GOT3 (cell line): ENCODE data around the gene SRXN1.
A peak's percentile ranks its signal among the peaks of the same experiment; 100 is the strongest.

Source experiments
- DNase-seq: peaks from one replicate; lab custom pipeline; 2025; ENCODE audit warnings: mixed read lengths; lab: John Stamatoyannopoulos, UW

The SRXN1 gene

GRCh38 chr20:675453-676314 is 22.7 kb upstream of the SRXN1 start, which contains the start of gene SCRT2:
TSS of gene SCRT2 (minus strand) at chr20:675802. CDS start at chr20:675601, 201 bp downstream.
- peak; percentile 51 for DNase-seq

DNA sequence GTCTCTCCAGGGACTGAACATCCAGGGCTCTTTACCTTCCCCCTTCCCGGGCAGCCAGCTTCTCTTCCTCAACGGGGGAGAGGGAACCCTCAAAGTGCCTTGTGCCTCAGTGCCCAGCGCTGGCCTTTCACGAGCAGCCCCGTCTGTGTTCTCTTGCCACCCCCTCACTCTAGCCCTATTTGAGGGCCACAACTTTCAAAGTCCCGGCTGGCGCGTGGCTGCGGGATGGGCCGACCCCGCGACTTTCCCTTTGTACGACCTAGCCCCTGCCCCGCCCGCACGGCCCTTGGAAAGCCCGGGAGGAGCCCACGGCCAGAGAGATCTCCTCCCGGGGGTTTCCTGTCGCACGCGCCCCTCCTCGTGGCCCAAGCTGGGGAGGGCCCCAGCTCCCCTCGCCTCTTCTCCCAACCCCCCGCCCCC is 22.0 kb upstream of the SRXN1 start:
- DNase-seq = no peak

GRCh38 chr20:673603-674001 is 20.6 kb upstream of the SRXN1 start:
- DNase-seq = no peak

DNA sequence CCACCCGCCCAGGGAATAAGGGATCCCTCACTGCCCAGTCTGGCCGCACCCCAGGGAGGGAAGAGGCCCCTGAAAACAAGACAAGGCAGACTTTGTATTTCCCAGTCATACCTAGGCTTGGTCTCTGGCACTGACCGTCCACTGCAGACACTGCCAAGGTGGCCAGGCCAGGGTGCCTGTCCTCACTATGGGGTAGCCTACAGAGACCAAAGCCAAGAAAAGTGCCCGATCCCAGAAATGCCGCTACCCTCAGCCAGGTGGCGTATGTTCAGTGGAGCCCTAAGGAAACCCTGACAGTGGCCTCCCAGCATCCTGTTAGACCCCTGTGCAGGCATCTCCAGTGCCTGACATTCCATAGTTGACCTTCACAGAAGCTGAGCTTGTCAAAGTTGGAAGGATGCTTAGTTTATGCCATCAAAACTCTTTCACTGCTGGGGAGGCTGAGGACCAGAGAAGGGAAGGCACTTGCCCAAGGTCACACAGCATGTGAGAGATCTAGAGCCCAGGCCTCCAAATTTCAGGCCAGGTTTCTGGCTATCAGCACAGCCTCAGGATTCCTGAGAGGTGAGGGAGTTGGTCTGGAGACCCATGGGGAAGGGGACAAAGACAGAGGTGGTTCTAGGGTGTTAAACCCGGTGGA is 20.1 kb upstream of the SRXN1 start:
- no peak for DNase-seq

- DNase-seq = no peak
Measured at GRCh38 chr20:671252-672030, 18.4 kb upstream of the SRXN1 start.

DNA sequence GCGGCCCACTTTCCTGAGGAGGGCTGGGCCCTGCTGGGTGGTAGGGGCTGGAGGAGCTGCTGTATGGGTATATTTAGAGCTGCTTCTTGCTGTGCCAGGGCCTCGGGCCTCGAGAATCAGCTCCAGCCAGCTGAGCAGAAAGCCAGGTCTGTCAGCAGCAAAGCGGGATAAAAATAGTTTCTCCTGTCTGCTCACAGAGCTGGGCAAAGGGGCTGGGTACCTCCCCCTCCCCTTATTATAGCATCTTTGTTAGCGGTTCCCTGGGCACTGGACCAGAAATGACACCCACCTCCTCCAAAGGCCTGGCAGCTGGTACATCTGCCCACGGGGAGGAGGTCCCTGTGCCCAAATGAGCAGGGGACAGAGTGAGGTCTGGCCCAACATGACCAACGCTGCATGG is 16.6 kb upstream of the SRXN1 start:
- DNase-seq = no peak

DNA sequence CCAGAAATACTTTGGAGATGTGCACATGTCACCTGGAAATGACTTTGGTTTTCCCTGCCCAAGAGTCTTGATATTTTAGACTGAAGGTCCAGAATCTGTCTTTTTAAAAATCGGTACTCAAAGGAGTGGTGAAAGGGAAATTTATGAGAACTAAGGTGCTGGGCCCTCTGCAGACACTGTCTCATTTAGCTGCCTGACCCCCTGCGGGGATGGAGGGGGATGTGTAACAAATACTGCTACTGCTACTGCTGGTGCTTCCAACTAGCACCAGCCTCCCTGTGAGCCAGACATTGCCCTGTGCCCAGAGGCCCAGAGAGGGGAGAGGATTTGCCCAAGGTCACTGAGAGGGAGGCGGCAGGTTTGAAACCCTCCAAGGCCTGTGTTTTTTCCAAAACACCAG is 15.6 kb upstream of the SRXN1 start:
- DNase-seq = no peak

DNA sequence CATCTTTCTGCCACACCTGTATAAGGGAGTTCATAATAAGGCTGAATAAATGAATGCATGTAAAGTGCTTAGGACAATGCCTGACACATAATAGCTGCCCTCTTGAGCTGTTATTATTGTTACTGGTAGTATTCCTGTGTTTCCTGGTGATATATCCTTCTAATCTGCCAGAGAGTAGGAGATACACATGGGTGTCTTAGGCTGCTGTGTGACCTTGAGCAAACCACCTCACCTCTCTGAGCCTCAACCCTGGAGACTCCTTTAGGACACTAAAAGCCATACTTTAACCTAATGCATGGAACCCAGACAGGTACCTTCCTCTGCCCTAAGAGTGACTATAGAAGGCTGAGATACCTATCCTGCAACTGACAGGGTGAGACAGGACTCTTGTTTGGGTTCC is 15.1 kb upstream of the SRXN1 start:
- DNase-seq = no peak

DNA sequence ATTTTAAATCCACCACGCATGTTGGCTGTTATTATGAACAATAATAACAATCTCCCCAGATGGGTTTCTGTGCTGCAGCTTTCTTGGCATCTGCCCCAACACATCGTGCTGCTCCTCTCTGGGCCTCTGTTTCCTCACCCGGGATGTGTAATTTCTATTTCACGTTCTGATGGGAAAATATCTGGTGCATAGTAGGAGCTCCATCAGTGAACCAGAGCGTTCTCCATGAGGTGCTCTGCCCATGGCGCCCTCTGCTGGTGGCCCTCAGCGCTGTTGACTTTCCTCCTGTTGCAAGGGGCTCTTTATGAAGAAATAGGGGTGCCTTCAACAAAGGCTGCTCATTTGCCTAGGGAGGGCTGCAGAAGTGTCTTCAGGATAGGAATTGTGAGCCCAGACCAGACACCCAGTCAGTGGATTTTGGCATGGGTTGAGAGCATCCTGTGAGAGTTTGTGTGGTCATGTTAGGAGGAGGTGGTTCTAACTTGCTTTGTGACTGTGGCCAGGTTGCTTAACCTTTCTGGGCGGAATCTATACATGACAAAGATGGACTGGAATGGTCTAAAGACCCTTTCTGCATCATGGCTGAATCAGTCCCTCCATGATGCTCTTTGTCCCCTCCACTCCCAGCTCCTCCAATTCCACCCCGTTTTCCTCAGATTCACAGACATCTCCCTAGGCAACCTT is 14.5 kb upstream of the SRXN1 start:
- DNase-seq = no peak

DNA sequence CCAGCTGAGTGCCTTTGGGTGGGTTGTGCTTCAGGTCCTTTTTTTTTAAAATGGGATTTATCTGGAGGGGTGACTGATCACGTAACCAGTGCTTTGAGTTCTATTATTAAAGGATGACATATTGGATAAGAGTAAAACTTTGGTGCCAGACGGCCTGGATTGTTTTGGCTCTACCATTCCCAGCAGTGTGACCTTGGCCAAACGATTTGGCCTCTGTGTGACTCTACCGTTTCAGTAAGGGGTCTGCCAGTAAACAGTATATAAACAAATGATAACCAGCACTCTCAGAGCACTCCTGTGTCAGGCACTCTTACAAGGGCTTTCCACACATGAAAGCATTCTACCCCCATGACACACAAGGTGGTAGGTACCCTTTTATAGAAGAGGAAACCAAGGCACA is 13.9 kb upstream of the SRXN1 start:
- no peak for DNase-seq

- no peak for DNase-seq
Measured at GRCh38 chr20:665276-665675, 12.3 kb upstream of the SRXN1 start.

DNA sequence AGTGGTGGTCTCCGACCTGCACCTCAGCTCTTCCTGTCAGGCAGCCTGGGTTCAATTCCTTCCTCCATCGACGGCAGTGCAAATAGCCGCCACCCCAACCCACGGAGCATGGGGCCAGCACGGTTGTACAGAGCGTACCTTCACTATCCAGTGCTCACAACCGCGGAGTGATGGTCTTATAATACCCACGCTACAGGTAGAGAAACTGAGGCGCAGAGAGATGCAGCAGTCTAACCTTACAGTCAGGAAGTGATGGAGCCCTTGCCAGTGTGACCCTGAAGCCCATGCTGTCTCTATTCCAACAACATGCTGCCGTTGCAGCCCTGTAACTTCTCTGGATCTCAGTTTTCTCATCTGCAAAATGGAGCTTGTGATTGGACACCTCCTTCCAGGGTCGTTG is 11.6 kb upstream of the SRXN1 start:
- no peak for DNase-seq

- no peak for DNase-seq
Measured at GRCh38 chr20:664151-664550, 11.2 kb upstream of the SRXN1 start.

DNA sequence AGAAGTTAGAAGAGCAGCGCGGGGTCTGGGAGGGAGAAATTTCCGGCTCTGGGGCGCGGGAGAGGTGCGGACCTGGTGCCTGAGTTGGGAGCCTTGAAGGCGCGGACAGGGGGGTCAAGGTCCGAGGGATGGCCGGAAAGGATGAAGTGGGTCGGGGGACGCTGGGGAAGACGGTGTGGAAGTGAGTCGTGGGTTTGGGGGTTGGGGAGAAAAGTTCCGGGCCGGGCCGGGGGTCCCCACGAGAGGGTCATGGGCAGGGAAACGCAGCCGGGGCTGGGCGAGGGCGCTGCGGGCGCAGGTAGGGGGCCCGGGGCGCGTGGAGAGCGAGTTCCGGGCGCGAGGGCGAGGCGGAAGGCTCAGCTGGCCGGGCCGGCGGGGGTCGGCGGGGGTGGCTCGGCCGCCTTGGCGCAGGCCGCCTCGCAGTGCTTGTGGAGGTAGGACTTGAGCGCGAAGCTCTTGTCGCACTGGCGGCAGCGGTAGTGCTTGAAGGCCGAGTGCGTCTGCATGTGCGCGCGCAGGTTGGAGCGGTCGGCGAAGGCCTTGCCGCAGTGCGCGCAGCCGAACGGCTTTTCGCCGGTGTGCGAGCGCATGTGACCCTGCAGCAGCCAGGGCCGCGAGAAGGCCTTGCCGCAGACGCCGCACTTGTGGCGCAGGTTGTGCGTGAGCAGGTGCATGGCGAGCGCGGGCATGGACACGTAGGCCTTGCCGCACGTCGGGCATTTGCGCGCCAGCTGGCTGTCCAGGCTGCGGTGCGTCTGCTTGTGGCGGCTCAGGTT is 10.5 kb upstream of the SRXN1 start:
- DNase-seq = no peak

GRCh38 chr20:662277-663192 is 9.5 kb upstream of the SRXN1 start:
- DNase-seq = no peak

- no peak for DNase-seq
Measured at GRCh38 chr20:661474-662270, 8.7 kb upstream of the SRXN1 start.

DNA sequence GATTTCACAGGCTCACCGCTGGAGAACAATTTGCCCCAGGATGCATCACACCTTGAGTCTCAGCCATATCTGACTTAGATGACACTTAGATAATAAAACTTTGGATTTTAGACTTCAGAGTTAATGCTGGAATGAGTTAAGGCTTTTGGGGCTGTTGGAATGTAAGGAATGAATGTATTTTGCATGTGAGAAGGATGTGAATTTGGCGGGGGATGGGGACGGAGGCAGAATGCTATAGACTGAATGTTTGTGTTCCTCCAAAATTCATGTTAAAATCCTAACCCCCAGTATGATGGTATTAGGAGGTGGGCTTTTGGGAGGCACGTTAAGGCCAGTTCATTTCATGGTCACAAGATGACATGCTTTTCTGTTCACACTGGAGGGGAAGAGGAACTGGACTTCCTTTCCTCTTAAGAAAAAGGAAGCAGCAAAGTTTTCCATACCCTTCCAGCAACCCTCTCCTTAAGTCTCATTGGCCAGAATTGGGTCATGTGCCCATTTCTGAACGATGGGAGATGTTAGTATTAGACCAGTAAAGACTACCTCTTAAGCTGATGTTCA is 5.8 kb upstream of the SRXN1 start:
- no peak for DNase-seq

DNA sequence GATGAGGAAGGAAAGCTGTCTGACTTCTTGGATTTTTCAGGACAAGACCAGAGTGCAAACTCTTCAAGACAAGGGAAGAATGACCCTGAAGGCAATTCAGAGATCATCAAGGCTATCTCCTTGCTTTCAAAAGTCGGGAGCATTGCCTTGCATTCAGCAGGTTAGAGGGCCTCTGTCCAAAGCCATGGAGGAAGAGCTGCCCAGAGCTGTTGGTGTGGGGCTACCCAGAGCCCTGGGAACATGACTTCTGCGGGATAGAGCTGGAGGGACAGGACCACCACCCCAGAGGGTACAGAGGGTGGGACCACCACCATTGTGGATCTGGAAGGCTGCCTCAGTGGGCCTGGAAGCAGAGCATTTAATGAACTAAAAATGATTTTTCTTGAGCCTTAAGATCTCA is 5.2 kb upstream of the SRXN1 start:
- no peak for DNase-seq
